ENCODE measurements around the gene TNFRSF11A.

DNA sequence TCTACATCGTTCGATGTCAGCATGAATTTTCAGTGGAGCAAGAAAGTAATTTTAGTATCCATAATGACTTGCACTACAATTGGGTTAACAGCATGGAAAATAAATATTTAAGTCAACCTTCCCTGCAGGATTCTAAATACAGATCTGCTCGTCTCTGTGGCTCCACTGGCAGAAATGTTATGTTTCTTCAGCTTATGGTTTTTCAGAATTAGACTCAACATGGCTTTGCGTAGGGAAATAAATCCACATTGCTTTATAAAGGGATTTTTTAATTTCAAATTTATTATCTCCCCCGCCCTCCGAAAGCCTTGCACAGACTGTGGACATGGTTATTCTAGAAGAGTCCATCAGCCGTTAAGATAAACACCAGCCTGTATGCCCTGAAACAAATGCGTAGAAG lies 18.2 kb downstream of the TNFRSF11A start:
- TF ChIP-seq CTCF (IDR thresholded peaks at IDR 0.05 in 8 of 11, conservative IDR thresholded peaks at IDR 0.05 in 3 of 11) (no peak), POLR2A (IDR thresholded peaks at IDR 0.05) (no peak)

Measured in spleen (tissue), 7 donors.